8988T (cell line): ENCODE data around the gene COPE.
"Not testable (repeated sequence)": the region's sequence is repeated elsewhere in the genome, so short reads cannot be mapped to it uniquely, and the experiment has no call there.

Experiments
- DNase-seq: peaks from one replicate; pipeline ENCODE4 v3.0.0; 2011

COPE gene

DNA sequence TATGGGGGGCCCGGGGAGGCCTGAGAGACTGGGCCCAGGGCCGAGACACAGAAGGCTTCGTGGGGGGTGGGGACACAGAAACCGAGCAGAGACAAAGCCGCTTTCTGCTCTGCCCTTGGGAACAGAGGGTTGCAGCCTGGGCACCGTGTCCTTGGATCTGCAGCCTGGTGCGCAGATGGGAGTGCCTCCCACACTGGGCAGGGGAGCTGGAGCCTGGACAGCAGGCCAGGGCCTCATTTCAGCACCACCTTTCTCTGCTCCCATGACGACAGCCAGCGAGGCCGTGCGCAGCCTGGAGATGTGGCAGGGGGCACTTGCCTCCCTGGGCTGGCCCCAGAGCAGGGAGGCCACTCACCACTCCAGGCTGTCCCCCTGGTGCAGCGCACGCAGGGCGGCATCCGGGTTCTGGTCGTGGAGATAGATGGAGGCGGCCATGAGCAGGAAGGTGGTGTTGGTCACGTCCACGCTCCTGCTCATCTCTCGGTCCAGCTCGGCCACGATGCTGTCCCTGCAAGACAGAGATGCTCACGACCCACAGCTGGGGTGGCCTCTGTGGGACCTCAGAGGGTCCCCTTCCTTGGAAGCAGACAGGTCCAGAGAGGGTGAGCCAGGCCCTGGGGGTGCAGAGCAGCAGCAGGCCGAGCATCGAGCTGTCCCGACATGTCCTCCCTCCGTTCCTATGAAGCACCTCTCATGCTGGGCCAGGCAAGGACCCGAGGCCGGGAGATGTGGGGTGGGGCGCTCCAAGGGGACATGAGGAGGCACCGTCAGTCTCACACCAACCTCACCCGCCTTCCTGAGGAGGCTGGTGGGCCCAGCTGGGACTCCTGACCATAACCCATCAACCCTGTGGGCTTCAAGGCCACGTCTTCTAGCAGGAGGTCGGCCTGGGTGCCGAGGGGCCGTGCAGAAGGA, 12.3 kb downstream of the COPE start:
- DNase-seq, result no peak

DNA sequence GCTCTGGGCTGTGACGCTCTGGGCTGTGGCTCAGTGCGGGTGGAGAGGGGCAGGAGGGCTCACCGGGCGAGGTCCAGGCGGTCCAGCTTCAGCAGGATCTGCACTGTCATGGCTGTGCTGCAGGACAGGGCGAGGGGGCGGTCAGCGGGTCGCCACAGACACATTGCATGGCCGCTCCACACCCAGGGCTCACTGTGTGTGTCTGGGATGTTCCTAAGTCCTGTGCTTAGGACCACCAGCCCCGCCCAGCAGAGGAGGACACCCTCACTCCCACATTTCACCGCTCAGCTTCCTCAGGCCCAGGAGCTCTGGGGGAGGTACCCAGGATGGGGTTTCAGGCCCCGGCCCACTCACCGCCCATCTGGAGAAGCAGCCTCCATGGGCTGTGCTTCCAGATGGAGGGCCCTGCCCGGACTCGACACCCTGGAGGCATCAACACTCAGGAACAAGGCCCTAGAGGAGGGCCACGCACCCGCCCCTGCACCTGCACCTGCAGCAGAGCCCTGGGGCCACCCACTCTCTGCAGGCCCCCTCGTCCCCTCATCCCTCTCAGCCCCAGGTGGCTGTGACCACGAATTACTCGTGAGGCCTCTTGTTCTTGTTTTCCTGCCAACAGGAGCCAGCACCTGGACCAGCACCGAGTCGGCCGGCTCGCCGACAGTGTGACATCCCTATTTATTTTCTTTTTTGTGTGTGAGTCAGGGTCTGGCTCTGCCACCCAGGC, 13.5 kb downstream of the COPE start:
- DNase-seq, result no peak

DNA sequence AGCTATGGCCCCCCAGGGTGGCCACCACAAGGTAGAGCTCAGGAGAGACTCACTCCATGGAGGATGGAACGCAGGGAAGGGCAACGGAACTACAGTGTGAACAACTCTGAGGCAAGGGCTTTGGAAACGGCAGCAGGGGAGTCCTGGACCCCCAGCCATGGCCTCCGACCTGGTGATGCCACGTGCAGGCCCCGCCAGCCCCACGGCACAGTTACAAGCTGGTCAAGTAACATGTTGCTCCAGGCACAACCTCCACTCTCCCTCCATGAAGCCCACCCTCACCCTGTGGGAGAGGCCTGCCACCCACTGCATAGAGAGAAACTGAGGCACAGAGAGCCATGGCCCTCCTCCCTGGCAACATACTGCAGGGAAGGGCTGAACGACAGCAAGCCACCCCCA, 14.1 kb downstream of the COPE start:
- no peak for DNase-seq

DNA sequence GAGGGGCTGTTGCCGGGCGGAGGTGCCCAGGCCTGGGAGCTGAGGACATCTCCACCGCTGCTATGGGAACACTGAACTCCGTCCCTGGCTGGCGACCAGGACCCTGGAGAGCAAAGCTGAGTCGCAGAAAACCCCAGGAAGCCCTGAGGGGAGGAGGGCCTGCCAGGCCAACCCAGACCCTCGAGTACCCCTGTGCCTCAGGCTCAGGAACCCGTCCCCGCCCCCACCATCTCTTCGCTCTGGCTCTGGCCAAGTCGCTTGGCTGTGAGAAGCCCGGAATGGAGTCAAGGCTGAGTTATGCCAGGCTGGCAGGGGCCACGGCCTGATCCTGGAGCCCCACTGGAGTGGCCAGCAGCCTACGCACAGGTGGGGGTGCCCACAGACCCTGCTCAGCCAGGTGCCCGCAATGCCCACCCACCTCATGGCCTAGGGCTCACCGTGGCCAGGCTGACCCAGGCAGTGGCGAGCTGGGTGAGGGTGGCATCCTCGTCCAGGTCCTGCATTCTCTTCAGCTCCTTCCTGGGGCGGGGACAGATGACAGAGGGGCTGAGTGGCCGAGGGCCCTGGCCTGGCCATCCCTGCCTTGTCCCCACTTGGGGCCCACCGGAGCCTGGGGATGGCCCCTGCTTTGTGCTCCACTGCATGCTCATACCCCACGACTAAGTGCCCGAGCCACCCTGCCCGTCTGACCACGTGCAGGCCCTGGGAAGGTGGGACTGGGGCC, 14.7 kb downstream of the COPE start:
- no peak for DNase-seq

DNA sequence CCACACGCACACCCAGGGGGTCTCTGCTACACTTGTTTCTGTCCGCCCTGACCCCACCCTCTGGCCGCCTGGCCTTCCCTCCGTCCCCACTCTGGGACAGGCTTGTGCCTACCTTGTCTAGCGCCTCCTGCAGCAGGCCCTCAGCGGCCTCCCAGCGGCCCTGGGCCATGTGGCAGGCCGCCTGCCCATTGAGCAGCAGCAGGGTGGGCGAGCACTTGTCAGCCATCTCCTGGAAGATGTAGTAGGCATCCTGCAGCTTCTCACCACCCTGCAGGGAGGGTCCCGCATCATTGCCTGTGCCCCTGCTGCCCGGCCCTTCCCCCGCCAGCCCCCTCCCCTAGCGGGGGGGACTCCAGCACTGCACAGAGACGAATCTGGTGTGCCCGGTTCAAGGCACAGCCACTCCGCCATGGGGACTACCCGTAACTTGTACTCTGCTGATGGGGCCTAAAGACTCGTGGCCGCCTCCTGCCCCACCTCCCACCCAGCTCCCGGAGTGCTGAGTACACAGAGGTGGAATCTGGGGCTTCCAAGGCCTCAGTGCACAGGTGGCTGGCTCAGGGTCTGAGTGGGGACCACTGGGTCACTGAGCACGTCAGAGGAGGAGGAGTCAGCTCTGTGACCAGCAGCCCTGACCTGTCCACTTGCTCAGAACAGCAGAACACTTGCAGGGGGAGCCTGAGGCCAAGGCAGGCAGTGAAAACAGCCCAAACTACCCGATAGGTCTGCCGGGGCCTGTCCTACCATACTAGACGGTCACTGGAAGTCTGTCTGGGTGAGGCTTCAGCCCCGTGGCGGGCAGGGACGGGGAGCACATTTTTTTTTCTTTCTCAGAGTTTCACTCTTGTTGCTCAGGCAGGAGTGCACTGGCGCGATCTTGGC, 15.8 kb downstream of the COPE start:
- no peak for DNase-seq

DNA sequence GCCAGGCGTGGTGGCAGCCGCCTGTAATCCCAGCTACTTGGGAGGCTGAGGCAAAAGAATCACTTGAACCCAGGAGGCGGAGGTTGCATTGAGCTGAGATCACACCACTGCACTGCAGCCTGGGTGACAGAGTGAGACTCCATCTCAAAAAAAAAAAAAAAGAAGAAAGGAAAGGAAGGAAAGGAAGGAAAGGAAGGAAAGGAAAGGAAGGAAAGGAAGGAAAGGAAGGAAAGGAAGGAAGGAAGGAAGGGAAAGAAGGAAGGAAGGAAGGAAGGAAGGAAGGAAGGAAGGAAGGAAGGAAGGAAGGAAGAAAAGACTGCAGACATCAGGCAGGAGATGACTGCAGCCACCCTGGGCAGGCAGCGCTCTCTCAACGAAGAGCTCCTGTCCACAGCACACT, 16.7 kb downstream of the COPE start:
- DNase-seq, result not testable (repeated sequence)

DNA sequence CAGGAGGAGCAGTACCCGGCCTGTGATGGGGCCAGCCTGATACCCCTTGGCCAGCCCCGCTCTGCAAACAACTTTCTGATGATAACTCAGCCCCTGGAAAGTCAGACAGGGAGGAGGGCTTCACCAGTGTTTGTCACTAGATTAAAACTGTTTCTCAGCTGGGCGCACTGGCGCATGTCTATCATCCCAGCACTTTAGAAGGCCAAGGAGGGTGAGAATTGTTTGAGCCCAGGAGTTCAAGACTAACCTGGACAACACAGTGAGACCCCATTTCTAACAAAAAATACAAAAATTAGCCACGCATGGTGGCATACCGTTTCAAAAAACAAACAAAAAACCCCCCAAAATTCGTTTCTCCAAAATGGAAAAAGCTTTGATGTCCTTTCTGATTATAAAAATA, 17.7 kb downstream of the COPE start:
- no peak for DNase-seq

DNA sequence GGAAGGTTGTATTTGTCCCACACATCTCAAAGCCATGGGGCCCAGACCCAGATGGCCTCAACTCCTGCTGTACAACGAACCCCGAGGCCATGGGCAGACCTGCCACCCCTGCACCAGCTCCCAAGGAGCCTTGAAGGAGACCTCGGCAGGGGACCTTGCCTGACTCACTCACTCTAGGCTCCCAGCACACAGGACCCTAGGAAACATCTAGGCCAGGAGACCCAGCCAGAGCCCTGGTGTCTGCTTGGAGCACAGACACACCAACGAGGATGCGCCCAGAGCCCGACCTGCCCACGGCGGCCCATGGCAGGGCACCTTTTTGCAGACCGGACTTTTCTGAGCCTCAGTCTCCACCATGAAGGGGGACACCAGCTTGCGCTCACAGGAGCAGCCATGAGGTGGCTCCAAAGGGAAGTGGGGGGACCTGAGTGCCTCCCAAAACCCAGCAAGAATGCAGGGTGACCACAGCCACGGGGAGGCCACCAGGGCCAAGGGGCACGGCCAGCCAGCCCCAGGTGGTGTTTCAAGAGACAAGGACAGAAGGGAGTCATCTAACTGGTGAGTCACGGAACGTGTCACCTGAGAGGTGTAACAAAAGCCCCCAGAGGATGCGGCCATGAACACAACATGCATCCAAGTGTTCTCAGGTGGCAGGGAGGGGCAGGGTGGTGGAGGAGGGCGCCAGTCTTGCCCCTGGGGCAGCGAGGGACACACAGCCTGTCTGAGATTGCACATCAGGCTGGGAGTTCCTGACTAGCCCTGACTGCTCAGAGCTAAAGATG, 18.3 kb downstream of the COPE start:
- DNase-seq, result no peak

DNA sequence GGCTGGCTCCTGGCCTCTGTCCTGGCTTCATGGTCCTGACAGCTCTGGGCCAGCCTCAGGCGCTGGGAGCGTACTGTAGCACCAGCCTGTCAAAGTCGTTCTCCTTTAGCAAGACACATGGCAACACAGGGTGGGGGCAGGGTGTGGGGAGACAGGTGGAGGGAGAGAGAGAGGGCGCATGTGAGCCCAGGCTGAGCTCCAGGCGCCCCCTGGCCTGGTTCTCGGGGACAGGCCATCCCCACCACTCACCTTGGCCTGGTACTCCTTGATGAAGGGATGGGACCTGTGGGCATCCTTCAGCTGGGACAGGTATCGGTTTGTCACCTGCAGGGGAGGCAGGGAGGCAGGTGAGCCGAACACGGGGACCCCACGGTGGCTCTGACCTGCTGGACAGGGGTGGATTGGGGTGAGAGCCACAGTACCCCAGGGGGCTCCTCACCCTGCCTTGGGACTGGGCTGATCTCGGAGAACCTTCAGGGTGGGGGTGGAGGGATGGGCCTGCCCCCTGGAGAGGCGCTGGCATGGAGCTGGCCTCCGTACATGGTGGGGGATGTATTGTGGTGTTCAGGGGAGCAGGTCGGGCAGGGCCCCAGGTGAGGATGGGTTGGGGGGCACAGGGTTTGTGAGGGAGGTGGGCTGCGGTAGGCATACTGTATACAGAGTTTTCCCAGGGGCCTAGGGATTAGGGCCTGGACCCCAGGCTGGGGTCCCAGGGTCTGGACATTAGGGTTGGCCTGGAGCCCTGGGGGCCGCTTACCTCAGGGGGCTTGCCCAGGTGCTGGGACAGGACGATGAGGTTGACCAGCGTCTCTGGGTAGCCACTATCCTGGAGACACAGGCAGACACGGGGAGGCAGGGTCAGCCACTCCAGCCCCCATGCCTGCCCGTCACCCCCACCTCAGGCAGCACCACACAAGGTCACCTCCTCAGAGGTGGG, 19.3 kb downstream of the COPE start:
- no peak for DNase-seq

DNA sequence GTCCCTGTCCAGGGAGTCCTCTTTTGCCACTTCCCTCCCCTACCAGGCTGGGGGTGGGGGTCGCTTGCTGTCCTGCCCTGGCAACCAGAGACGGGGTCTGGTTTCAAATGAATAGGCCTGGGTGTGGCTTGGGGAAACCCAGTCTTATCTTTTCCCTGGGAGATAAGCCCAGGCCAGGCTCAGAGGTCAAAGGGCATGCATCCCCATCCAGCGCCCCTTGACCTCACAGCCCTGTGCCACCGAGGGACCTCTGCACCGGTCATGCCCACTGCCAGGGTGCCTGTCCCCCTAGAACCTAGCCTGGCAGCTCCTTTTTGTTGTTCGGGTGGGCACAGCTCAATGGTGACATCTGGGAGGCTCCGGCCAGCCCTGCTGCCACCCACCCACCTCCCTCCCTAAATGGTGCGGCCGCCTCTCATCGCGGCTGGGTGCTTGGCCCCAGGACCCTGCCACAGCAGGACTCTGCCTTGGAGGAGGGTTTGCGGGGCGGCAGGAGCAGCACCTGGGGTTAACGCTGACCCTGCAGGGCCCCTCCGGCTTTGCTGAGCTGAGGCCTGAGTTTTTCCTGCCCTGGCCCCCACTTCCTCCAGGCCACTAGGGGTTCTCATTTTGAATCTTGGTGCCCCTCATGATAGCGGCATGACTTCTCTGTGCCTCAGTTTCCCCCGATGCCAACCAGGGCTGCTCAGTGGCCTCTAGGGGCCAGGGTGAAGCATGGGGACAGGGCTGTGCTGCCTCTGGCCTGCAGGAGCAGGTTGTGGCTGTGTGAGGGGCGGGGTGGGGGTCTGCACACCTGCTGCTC, 20.4 kb downstream of the COPE start:
- no peak for DNase-seq

DNA sequence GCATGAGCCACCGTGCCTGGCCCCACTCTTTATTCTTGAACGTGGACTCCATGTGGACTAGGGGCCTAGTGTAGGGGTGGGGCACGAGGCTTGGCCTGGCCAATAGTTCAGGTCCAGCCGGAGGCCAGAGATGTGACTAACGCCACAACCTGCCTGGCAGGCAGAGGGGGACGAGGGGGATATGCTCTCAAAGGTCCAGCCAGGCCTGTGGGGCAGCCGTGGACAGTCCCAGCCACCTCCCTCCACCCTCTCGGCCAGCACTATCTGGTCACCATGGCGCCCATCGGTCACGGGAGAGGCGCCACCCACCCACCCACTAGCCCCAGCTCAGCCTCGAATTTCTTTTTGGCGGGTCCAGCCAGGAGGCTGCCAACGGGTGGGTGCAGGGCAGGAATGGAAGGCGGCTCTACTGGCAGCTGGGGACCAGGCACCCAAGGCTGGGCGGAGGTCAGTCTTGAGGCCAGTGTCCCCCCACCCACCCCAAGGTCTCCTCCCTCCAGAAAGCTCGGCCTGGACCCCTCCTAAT, 21.0 kb downstream of the COPE start:
- DNase-seq, result no peak

DNA sequence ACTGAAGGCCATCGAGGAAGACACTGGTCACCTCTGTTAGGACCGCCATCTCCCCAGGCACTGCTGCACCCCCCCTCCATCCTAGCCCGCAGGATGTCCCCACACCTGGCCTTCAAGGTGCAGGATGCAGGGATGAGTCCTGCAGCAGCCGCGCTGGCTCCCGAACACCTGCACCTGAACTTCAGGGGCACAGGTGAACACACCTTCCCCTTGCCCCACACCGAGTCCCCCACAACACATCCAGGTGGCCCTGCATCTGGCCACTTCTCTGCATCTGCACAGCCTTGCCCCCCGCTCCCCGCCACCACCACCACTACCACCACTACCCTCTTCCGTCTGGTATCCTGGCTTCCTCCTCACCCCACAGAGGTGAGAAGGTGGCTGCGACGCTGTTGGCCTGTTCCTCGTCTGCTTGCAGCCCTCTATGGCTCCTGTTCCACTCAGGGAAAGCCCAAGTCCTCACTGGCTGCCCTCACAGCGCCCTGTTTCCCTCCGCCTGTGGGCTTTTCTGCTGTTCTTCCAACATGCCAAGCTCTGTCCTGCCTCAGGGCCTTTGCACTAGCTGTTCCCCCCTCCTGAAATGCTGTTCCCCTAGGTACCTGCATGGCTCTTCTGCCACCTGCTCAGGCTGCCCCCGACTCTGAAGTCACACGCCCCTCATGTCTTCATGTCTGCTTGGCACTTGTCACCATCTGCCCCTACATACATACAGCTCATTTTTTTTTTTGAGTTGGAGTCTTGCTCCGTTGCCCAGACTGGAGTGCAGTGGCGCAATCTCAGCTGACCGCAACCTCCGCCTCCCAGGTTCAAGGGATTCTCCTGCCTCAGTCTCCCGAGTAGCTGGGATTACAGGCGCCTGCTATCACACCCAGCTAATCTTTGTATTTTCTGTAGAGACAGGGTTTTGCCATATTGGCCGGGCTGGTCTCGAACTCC, 21.8 kb downstream of the COPE start:
- DNase-seq, result no peak

DNA sequence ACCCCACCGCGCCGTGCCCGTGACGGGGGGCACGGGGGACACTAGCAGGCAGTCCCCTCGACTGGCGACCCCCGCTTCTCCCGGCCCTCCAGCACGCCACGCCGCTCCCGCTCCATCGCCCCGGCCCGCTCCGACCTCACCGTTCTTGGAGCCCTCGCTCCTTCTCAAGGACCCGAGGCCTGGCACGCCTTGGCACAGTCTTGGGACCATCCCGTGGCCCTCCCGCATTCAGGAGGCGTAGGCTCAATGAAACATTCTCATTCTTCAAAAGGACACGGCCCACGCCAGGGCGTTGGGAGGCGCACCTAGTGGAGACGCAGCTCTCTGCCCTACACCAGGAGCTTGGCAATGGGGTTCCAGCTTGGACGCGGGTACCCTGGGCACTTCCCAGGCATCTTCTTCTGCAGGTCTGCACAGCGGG, 22.8 kb downstream of the COPE start:
- DNase-seq, result peak; percentile 60

DNA sequence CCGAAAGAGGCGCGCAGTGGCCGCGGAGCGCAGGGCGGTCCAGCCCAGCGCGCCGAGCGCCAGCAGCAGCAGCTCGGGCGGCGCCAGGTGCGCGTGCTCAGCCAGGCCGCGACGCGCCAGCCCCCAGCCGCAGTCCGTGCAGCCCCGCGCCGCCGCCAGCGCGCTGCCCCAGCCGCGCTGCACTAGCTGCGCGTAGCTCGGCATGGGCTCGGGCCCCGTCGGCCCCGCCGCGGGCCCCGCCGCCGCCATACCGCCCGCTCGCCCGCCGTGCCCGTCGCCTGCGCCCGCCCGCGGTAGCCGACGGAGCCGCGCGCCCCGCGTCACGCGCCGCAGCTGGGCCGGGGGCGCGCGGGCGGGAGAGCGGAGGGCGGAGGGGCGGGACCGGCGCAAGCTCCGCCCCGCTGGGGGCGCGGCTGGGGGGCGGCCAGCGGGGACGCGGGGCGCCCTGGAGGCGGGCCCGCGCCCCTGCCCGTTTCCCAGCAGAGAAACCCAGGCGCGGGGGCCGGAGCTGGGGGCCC, 23.3 kb downstream of the COPE start, which contains the start of gene CERS1:
Gene CERS1 (minus strand): TSS at position 335 of the 518 bp plus-strand sequence. CDS start 86 bp downstream, at position 249.
- peak; percentile 95 for DNase-seq

DNA sequence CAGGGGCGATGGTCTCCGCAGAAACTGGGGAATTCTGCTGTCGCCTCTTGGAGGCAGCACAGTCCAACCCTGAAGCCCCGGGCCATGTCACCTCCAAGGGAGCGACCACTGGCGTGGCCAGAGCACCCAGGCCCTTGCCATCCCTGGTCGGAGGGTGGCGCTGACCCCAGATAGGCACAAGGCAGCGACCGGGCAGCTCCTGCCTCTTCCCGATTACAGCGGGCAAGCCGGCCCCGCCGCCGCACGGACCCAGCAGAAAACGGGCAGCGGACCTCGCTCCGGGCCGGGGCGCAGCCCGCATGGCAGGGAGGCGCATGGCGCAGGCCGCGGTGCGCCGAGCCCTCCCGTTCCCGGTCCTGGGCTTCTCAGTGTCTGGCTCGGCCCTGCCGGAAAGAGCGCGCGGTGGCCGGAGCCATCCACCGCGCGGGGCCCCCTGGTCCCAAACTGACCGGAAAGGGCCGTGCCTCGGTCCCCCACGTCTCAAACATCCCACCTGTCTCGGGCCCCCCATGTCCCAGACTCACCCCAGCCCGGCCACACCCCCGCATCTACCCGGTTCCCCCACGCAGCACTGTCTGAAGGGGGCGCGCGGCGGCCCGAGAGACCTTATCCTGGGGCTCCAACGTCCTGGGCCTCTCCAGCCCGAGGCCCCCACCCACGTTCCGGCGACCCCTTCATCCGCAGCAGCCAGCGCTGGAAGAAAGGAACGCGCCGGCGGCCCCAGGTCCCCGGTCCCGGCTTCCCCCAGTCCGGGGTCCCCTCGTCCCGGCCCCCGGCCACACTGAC, 24.0 kb downstream of the COPE start:
- DNase-seq, result peak; percentile 98

DNA sequence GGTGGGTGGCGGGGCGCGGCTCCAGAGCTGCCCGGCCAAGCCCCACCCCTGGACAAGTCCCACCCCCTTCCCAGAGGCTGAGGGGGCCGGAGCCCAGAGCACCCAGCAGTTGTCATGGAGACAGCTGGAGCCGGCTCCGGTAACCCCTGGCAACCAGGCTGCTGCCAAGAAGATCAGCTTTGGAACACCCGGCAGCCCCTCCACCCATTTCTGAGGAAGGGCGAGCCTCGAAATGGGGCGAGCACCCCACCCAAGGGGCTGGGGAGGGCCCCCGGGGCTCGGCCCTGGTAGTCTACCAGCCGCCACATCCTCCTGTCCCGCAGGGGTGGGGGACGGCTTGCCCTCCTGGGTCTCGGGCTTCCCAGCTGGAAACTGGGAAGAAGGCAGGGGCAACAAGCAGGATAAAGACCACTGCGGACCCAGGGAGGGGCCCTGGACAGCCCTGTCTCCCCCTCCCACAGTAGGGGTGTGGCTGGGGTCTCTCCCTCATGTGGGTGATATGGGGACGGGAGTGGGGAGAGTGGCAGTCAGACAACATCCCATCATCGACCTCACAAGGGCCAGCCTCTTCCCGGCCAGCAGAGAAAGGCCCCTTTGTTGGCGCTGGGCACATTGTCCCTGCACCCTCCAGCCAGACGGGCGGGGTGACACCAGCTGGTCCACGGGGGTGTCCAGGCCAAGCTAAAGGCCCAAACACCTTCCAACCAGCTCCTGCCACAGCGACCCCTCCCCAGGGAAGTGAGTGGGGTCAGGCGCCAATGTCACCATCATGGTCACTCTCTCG, 24.7 kb downstream of the COPE start:
- peak; percentile 81 for DNase-seq
